Astrocyte of the spinal cord (primary cell): ENCODE results near the gene DTNB.

Experiments
- DNase-seq: peaks from one replicate; pipeline ENCODE4 v3.0.0; 2011; ENCODE audit warnings: low read depth, low spot score
- H3K4me3 ChIP-seq: 2 replicates; pipeline ENCODE4 v1.5.1; 2011; ENCODE audit warnings: low read depth, mild to moderate bottlenecking, low read length, moderate library complexity
- CTCF ChIP-seq: IDR thresholded peaks from 2 replicates; pipeline ENCODE4 v1.5.1; 2012; ENCODE audit warnings: low read depth, mild to moderate bottlenecking, low read length, inconsistent platforms
- in situ Hi-C: cut with HindIII; loops from 2 replicates; pipeline ENCODE4 v1.10.0; 2017; ENCODE audit warnings: low sequenced_read_pairs

The DTNB gene

GRCh38 chr2:25435421-25435820 lies 238.0 kb downstream of the DTNB start:
- in situ Hi-C loops: no loop called here
- no peak for DNase-seq
- no peak overlapping the region for H3K4me3 ChIP-seq
- no peak for TF ChIP-seq CTCF

- DNase-seq: no peak
- in situ Hi-C loops: no loop called here
- H3K4me3 ChIP-seq: no peak overlapping the region
- no peak for TF ChIP-seq CTCF
These were observed 241.8 kb downstream of the DTNB start for GRCh38 chr2:25431604-25432003.

- H3K4me3 ChIP-seq: no peak overlapping the region
- DNase-seq: no peak
- in situ Hi-C loops: no loop called here
- no peak for TF ChIP-seq CTCF
These were observed 242.8 kb downstream of the DTNB start for GRCh38 chr2:25430556-25430955.

- TF ChIP-seq CTCF: no peak
- no peak for DNase-seq
- in situ Hi-C loops: no loop called here
- H3K4me3 ChIP-seq: no peak overlapping the region
These were observed 247.1 kb downstream of the DTNB start for GRCh38 chr2:25426326-25426725.

GRCh38 chr2:25424426-25425028 lies 248.8 kb downstream of the DTNB start:
- no peak overlapping the region for H3K4me3 ChIP-seq
- in situ Hi-C loops: no loop called here
- DNase-seq: no peak
- no peak for TF ChIP-seq CTCF

- DNase-seq: no peak
- in situ Hi-C loops: no loop called here
- TF ChIP-seq CTCF: no peak
- H3K4me3 ChIP-seq: no peak overlapping the region
These were observed 251.5 kb downstream of the DTNB start for GRCh38 chr2:25421820-25422411.
